ES-I3 (cell line): Measurements from ENCODE around the gene HPGDS.

ENCODE experiments used
- H3K36me3 ChIP-seq: 2 replicates; pipeline ENCODE4 v1.6.1; 2013; ENCODE audit warnings: mild to moderate bottlenecking, low read length, control low read depth, moderate library complexity; ENCODE audit not compliant: insufficient read depth
- H3K4me1 ChIP-seq: 2 replicates; pipeline ENCODE4 v1.6.1; 2013; ENCODE audit warnings: mild to moderate bottlenecking, control low read depth, low read length; ENCODE audit not compliant: insufficient read depth
- H3K9ac ChIP-seq: 2 replicates; pipeline ENCODE4 v1.6.1; 2013; ENCODE audit warnings: low read depth, mild to moderate bottlenecking, low read length, moderate library complexity
- H3K9me3 ChIP-seq: 2 replicates; pipeline ENCODE4 v1.6.1; 2013; ENCODE audit warnings: mild to moderate bottlenecking, low read length, moderate library complexity; ENCODE audit not compliant: control insufficient read depth, insufficient read depth

The HPGDS gene

GRCh38 chr4:94278781-94279180, 63.9 kb downstream of the HPGDS start:
- Histone ChIP-seq H3K4me1 (no peaks in the 10 kb centered on the region), H3K36me3 (0 out of 2 replicates have a peak, but pooled peaks cover 8% of the 10 kb centered on the region), H3K9ac (no peak overlapping the region), H3K9me3 (no peaks in the 10 kb centered on the region)

- no peaks in the 10 kb centered on the region for H3K9me3 ChIP-seq
- no peaks in the 10 kb centered on the region for H3K4me1 ChIP-seq
- 0 out of 2 replicates have a peak, but pooled peaks cover 3% of the 10 kb centered on the region for H3K36me3 ChIP-seq
- no peak overlapping the region for H3K9ac ChIP-seq
Measured at GRCh38 chr4:94277534-94277933, 65.1 kb downstream of the HPGDS start.

GRCh38 chr4:94276204-94276603, 66.4 kb downstream of the HPGDS start:
- H3K36me3 ChIP-seq, result peaks cover 8% of the 10 kb centered on the region; the same call in 1 of the 2 replicates

GRCh38 chr4:94274912-94275311, 67.7 kb downstream of the HPGDS start:
- Histone ChIP-seq H3K36me3 (peaks cover 10% of the 10 kb centered on the region; the same call in 1 of the 2 replicates), H3K9ac (no peak overlapping the region), H3K4me1 (no peaks in the 10 kb centered on the region), H3K9me3 (no peaks in the 10 kb centered on the region)

More at GRCh38 chr4:94276204-94276603, 66.4 kb downstream of the HPGDS start:
- Histone ChIP-seq H3K9me3 (no peaks in the 10 kb centered on the region), H3K4me1 (no peaks in the 10 kb centered on the region), H3K9ac (no peak overlapping the region)

GRCh38 chr4:94271248-94271647, 71.4 kb downstream of the HPGDS start:
- peaks cover 11% of the 10 kb centered on the region for H3K36me3 ChIP-seq
- H3K4me1 ChIP-seq, result no peaks in the 10 kb centered on the region

GRCh38 chr4:94267037-94267436, 75.6 kb downstream of the HPGDS start:
- Histone ChIP-seq H3K4me1 (no peaks in the 10 kb centered on the region), H3K9me3 (no peaks in the 10 kb centered on the region), H3K36me3 (peaks cover 13% of the 10 kb centered on the region), H3K9ac (no peak overlapping the region)

More at GRCh38 chr4:94271248-94271647, 71.4 kb downstream of the HPGDS start:
- Histone ChIP-seq H3K9ac (no peak overlapping the region), H3K9me3 (no peaks in the 10 kb centered on the region)

- Histone ChIP-seq H3K9ac (no peak overlapping the region), H3K36me3 (peaks cover 11% of the 10 kb centered on the region), H3K9me3 (no peaks in the 10 kb centered on the region), H3K4me1 (no peaks in the 10 kb centered on the region)
Measured at GRCh38 chr4:94262163-94263016, 80.2 kb downstream of the HPGDS start.

GRCh38 chr4:94256828-94257227, 85.8 kb downstream of the HPGDS start:
- Histone ChIP-seq H3K4me1 (no peaks in the 10 kb centered on the region), H3K36me3 (peaks cover 5% of the 10 kb centered on the region; the same call in 1 of the 2 replicates), H3K9me3 (no peaks in the 10 kb centered on the region), H3K9ac (no peak overlapping the region)

GRCh38 chr4:94256144-94256783, 86.4 kb downstream of the HPGDS start:
- Histone ChIP-seq H3K36me3 (peaks cover 4% of the 10 kb centered on the region; the same call in 1 of the 2 replicates), H3K4me1 (no peaks in the 10 kb centered on the region), H3K9ac (no peak overlapping the region)

GRCh38 chr4:94253036-94253435, 89.6 kb downstream of the HPGDS start:
- H3K4me1 ChIP-seq, result no peaks in the 10 kb centered on the region
- no peaks in the 10 kb centered on the region for H3K9me3 ChIP-seq
- no peak overlapping the region for H3K9ac ChIP-seq
- peaks cover 8% of the 10 kb centered on the region for H3K36me3 ChIP-seq

More at GRCh38 chr4:94256144-94256783, 86.4 kb downstream of the HPGDS start:
- no peaks in the 10 kb centered on the region for H3K9me3 ChIP-seq

GRCh38 chr4:94251094-94251493, 91.5 kb downstream of the HPGDS start:
- peaks cover 8% of the 10 kb centered on the region for H3K36me3 ChIP-seq
- no peak overlapping the region for H3K9ac ChIP-seq
- H3K4me1 ChIP-seq, result no peaks in the 10 kb centered on the region
- H3K9me3 ChIP-seq, result no peaks in the 10 kb centered on the region
